Psoas muscle (tissue), 8 donors: ENCODE data around the gene DMBT1. TPM values are rescaled to one million over a fixed set of nuclear protein-coding genes. Genes with fewer than 3 reads are reported as not detected.
"Not testable (repeated sequence)": the region's sequence is repeated elsewhere in the genome, so short reads cannot be mapped to it uniquely, and the experiment has no call there.

Source experiments
- ATAC-seq, 4 donors: fragments of 200-7000 bp; cut with Tn5 transposase; one replicate each; pipeline ENCODE4 v1.9.1; 2020; ENCODE audit warnings: moderate library complexity in 3 of 4, mild to moderate bottlenecking in 2 of 4
- DNase-seq, 2 donors: peaks; one replicate each; pipeline ENCODE4 v3.0.0-alpha.2; 2020
- H3K27ac ChIP-seq: fragments of 200-600 bp; one replicate; pipeline ENCODE4 v1.8.0; 2022
- H3K27me3 ChIP-seq, 3 donors: fragments of 200-600 bp in 1 of 3; one replicate each; pipeline versions ENCODE4 v1.6.1 to v1.8.0; 2013 to 2022; ENCODE audit warnings: low read length in 2 of 3, mild to moderate bottlenecking in 2 of 3, moderate library complexity in 1 of 3; ENCODE audit not compliant: insufficient read depth in 3 of 3
- H3K36me3 ChIP-seq, 2 donors: fragments of 200-600 bp in 1 of 2; one replicate each; pipeline versions ENCODE4 v1.6.1 to v1.8.0; 2013 to 2022; ENCODE audit warnings: low read depth in 1 of 2, mild to moderate bottlenecking in 1 of 2, moderate library complexity in 1 of 2; ENCODE audit not compliant: insufficient read depth in 1 of 2
- H3K4me1 ChIP-seq: fragments of 200-600 bp; one replicate; pipeline ENCODE4 v1.8.0; 2022
- H3K4me3 ChIP-seq: fragments of 200-600 bp; one replicate; pipeline ENCODE4 v1.8.0; 2022; ENCODE audit warnings: mild to moderate bottlenecking
- H3K9me3 ChIP-seq: fragments of 200-600 bp; one replicate; pipeline ENCODE4 v1.8.0; 2022
- WGBS, 3 donors: extraction: QIAGEN DNeasy Blood & Tissue Kit; methylation state at CpG; one replicate each; pipeline versions ENCODE4 v1.1.6 to v1.1.7; 2013; 5-methylcytosine and 5-hydroxymethylcytosine counted together
- intact Hi-C, 2 donors: fragments of 100-400 bp; cut with DNase I; formaldehyde crosslinking; loops; one replicate each; pipeline versions ENCODE4 v1.11.0 to v1.14.2; 2022
- polyA plus RNA-seq, 3 donors: library from polyadenylated mRNA; stranded (reverse); fragments of 200-250 nt; gene quantifications; one replicate each; pipeline ENCODE4 v1.2.3, GENCODE V29; 2013
- total RNA-seq, 4 donors: library from RNA; stranded (reverse); fragmentation: NEBNext Ultra II Directional in 2 of 4; extraction: Animal tissue kit (Norgen Biotek cat#: 25700) in 2 of 4; gene quantifications; one replicate each; pipeline versions ENCODE4 v1.2.1 to v1.2.4, GENCODE V29; 2021 to 2023
- TF ChIP-seq, protein P1 (sequence below): fragments of 200-600 bp; IDR thresholded peaks from one replicate; pipeline ENCODE4 v1.8.0; 2022; ENCODE audit warnings: antibody characterized with exemption
- donor health status: healthy with polysubstance abuse.
- donor health status: DM: no; HTN: no; CAD: no; lungs with moderate emphysema.
- donor health status: Bipolar disorder and iron deficiency.
- donor health status: healthy.
- donor health status: DM: yes; HTN: yes; CAD: no.
- donor health status: DM: no; HTN: no; CAD: no.
- donor health status: DM: no; HTN: no; CAD: no.
- donor health status: DM: yes; HTN: yes; CAD: no.

The DMBT1 gene
- total and polyA plus RNA-seq, 7 donors, result 0.03 to 0.43 (median 0.19) TPM

DNA sequence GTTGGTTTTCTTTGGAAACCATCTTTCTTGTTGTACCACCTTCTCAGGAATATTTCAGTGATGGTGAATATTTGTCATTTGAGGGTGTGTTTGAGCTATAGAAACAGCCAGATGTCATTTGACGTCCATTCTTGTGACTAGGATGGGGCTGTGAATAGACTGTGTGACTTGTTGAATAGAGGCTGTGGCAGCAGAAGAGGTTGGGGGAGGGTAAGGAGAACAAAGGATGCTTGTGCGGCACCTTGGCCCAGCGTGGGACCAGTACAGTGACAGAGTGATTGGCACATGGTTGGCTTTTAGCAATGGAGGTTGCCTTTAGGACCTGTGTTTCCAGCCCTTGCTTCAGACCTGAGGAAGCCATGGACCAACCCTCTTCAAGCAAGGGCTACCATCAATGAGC is 11.3 kb downstream of the DMBT1 start:
- TF ChIP-seq, protein P1, sequence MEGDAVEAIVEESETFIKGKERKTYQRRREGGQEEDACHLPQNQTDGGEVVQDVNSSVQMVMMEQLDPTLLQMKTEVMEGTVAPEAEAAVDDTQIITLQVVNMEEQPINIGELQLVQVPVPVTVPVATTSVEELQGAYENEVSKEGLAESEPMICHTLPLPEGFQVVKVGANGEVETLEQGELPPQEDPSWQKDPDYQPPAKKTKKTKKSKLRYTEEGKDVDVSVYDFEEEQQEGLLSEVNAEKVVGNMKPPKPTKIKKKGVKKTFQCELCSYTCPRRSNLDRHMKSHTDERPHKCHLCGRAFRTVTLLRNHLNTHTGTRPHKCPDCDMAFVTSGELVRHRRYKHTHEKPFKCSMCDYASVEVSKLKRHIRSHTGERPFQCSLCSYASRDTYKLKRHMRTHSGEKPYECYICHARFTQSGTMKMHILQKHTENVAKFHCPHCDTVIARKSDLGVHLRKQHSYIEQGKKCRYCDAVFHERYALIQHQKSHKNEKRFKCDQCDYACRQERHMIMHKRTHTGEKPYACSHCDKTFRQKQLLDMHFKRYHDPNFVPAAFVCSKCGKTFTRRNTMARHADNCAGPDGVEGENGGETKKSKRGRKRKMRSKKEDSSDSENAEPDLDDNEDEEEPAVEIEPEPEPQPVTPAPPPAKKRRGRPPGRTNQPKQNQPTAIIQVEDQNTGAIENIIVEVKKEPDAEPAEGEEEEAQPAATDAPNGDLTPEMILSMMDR, result no peak
- ATAC-seq, result no peak
- Histone ChIP-seq H3K9me3 (no peaks in the 10 kb centered on the region), H3K27ac (no peak overlapping the region), H3K4me3 (no peak overlapping the region), H3K27me3 (peaks cover 0 to 2% (median 0%) of the 10 kb centered on the region in 3 donors), H3K4me1 (no peaks in the 10 kb centered on the region), H3K36me3 (no peaks in the 10 kb centered on the region)
- DNase-seq, result no peak
- WGBS, 3 donors, result 84 to 88% (median 86%) methylated on average over 3 of the region's 3 CpGs
- intact Hi-C loops, result no loop called here

DNA sequence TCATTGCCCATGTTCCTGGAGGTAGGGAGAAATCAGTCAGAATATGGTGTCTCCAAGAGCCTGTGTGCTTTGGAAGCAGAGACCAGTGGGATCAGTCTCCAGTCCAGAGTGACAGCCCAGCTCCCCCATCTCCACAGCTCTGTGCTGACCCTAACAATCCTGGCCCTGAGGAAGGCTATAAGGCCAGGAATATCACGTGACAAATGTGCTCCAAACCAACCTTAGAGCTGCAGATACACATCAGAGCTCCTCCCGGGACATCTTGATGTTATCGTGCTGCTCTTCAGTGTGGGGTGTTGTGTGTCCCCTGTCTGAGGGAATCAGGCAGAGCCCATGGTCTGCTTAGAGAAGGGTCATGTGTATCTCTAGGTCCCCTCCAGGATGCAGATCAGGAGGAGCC is 15.2 kb downstream of the DMBT1 start:
- Histone ChIP-seq H3K27me3 (peaks cover 0 to 2% (median 0%) of the 10 kb centered on the region in 3 donors), H3K36me3 (no peaks in the 10 kb centered on the region), H3K9me3 (no peaks in the 10 kb centered on the region), H3K4me3 (no peak overlapping the region), H3K27ac (no peak overlapping the region), H3K4me1 (no peaks in the 10 kb centered on the region)
- intact Hi-C loops, result no loop called here
- TF ChIP-seq, protein P1, result no peak
- peak in 1 of 2 donors; percentile 1 for DNase-seq
- ATAC-seq, result no peak
- WGBS, 3 donors, result 32 to 68% (median 56%) methylated on average over 3 of the region's 3 CpGs

DNA sequence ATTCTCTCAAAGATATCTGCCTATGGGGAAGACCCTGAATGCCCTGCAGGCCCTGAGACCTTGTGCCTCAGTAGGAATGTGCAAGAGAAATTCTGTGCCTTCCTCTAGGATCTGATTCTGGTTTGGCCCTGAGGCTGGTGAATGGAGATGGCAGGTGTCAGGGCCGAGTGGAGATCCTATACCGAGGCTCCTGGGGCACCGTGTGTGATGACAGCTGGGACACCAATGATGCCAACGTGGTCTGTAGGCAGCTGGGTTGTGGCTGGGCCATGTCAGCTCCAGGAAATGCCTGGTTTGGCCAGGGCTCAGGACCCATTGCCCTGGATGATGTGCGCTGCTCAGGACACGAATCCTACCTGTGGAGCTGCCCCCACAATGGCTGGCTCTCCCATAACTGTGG is 15.7 kb downstream of the DMBT1 start:
- TF ChIP-seq, protein P1, result no peak
- Histone ChIP-seq H3K27me3 (peaks cover 0 to 2% (median 0%) of the 10 kb centered on the region in 3 donors), H3K4me3 (no peak overlapping the region), H3K9me3 (no peaks in the 10 kb centered on the region), H3K4me1 (no peaks in the 10 kb centered on the region), H3K27ac (no peak overlapping the region), H3K36me3 (no peaks in the 10 kb centered on the region)
- DNase-seq, result peak in 1 of 2 donors; percentile 11
- intact Hi-C loops, result no loop called here
- no peak for ATAC-seq
- WGBS, 3 donors, result 48 to 52% (median 51%) methylated on average over 6 of the region's 6 CpGs

DNA sequence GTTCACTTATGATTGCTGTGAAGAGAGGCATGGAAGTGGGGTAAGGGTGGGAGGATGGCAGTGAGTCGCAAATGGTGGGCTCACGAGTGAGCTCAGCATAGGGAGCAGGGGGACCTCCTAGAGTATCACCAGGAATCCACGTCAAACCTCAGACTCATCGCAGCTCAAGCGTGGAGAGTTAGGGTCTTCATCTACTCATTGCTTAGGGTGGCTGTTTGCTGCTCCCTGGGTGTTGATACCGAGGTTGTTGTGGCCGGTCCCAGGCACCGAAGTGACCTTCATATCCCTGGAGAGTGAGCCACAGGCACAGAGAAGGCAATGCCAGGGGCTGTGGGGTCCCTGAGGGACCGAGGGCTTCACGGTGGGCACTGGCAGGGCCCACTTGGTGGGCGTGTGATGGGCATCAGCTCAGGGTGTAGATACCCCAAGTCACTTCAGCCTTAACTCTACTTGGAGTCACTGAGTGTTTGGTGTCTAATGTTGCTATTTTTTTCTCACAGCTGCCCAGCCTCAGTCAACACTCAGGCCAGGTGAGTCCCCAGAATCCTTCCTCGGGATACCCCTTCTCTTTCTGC is 16.8 kb downstream of the DMBT1 start:
- peaks cover 0 to 2% (median 0%) of the 10 kb centered on the region in 3 donors for H3K27me3 ChIP-seq
- H3K4me3 ChIP-seq, result no peak overlapping the region
- H3K9me3 ChIP-seq, result no peaks in the 10 kb centered on the region
- no peaks in the 10 kb centered on the region for H3K4me1 ChIP-seq
- H3K27ac ChIP-seq, result no peak overlapping the region
- intact Hi-C loops, result no loop called here
- no peak for ATAC-seq
- TF ChIP-seq, protein P1, result no peak
- 79 to 89% (median 80%) methylated on average over 12 of the region's 12 CpGs for WGBS, 3 donors
- DNase-seq, result no peak
- no peaks in the 10 kb centered on the region for H3K36me3 ChIP-seq

DNA sequence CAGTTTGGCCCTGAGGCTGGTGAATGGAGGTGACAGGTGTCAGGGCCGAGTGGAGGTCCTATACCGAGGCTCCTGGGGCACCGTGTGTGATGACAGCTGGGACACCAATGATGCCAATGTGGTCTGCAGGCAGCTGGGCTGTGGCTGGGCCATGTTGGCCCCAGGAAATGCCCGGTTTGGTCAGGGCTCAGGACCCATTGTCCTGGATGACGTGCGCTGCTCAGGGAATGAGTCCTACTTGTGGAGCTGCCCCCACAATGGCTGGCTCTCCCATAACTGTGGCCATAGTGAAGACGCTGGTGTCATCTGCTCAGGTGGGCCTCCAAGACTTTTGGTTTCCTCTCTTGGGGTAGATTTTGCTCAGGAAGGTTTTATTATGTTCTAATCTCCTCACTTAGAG is 25.5 kb downstream of the DMBT1 start:
- H3K36me3 ChIP-seq, H3K9me3 ChIP-seq, H3K4me1 ChIP-seq, H3K27ac ChIP-seq, H3K4me3 ChIP-seq, ATAC-seq, H3K27me3 ChIP-seq, intact Hi-C loops: not testable (repeated sequence)
- 65 to 71% (median 70%) methylated on average over 7 of the region's 7 CpGs for WGBS, 3 donors
- peak in 1 of 2 donors; percentile 21 for DNase-seq
